Thyroid gland (tissue), 4 donors: Measurements from ENCODE around the gene TMEM200A.

ENCODE experiments used
- CTCF ChIP-seq, 6 experiments: fragments of 200-600 bp in 3 of 6; fragments of 450-650 bp in 3 of 6; sonication (generic) in 3 of 6; IDR thresholded peaks; one replicate each; pipeline ENCODE4 v1.5.1; 2016 to 2019; ENCODE audit warnings: antibody characterized with exemption in 6 of 6, mild to moderate bottlenecking in 2 of 6, inconsistent platforms in 1 of 6, moderate library complexity in 1 of 6
- POLR2A ChIP-seq, 2 donors: fragments of 450-650 bp; IDR thresholded peaks; one replicate each; pipeline ENCODE4 v1.6.1; 2017; ENCODE audit warnings: antibody characterized with exemption in 2 of 2, mild to moderate bottlenecking in 2 of 2, moderate library complexity in 1 of 2

DNA sequence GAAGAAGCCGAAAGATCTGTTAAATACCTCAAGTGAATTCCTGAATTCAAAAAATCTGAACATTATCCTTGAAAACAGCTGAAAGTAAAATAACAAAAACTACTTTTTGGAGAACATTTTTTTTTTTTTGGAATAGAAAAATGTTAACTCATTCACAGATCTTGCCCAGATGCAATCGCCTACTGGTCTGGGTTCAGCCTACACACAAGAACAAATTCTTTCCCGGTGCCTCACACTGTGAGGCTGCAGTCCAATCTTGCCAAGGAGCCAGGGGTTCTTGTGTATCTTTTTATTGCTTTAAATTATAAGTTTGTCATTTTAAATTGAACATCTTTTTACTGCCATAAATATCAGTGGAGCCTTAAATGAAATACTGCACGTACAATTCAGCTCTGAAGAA is 41.2 kb upstream of the TMEM200A start:
- TF ChIP-seq CTCF (IDR thresholded peaks at IDR 0.05) (no peak), POLR2A (IDR thresholded peaks at IDR 0.05) (no peak)
